OCI-LY3 (cell line): ENCODE data around the gene ZBTB9.

Source experiments
- H2AFZ ChIP-seq: fragments of 200-600, 300-600 bp; shearing (Covaris generic); 2 replicates; pipeline ENCODE4 v1.6.0; 2014; ENCODE audit warnings: antibody characterized with exemption, low read depth, low read length
- H3K27ac ChIP-seq: fragments of 200-600, 300-600 bp; sonication (generic); 2 replicates; pipeline ENCODE4 v1.5.1; 2014; ENCODE audit warnings: mild to moderate bottlenecking, low read length, moderate library complexity, mixed read lengths
- H3K27me3 ChIP-seq: fragments of 200-600, 300-600 bp; sonication (generic); 2 replicates; pipeline ENCODE4 v1.6.1; 2014; ENCODE audit warnings: low read depth, low read length, mixed read lengths
- H3K36me3 ChIP-seq: fragments of 200-600, 300-600 bp; sonication (generic); replicated peaks from 2 replicates; pipeline ENCODE3; 2014; ENCODE audit warnings: low read depth, low read length, mixed read lengths
- H3K4me1 ChIP-seq: fragments of 300-600, 200-600 bp; sonication (generic); 2 replicates; pipeline ENCODE4 v1.6.1; 2014; ENCODE audit warnings: low read length, mixed read lengths
- H3K4me2 ChIP-seq: fragments of 200-600, 300-600 bp; sonication (generic); 2 replicates; pipeline ENCODE4 v1.6.1; 2014; ENCODE audit warnings: low read length, mixed read lengths
- H3K4me3 ChIP-seq: fragments of 300-600, 200-600 bp; sonication (generic); 2 replicates; pipeline ENCODE4 v1.5.1; 2014; ENCODE audit warnings: antibody characterized with exemption, mild to moderate bottlenecking, low read length, moderate library complexity
- H3K79me2 ChIP-seq: fragments of 300-600, 200-600 bp; shearing (Covaris generic); 2 replicates; pipeline ENCODE4 v1.6.1; 2014; ENCODE audit warnings: mild to moderate bottlenecking, low read length, mixed read lengths
- H3K9ac ChIP-seq: fragments of 300-600, 200-600 bp; shearing (Covaris generic); 2 replicates; pipeline ENCODE4 v1.6.0; 2014; ENCODE audit warnings: mild to moderate bottlenecking, low read length, moderate library complexity
- H3K9me3 ChIP-seq: fragments of 200-600, 300-600 bp; shearing (Covaris generic); 2 replicates; pipeline ENCODE4 v1.6.1; 2014; ENCODE audit warnings: low read length, mixed read lengths; ENCODE audit not compliant: insufficient read depth
- H4K20me1 ChIP-seq: fragments of 200-600, 300-600 bp; sonication (generic); 2 replicates; pipeline ENCODE4 v1.6.1; 2016; ENCODE audit warnings: low read length, mixed read lengths; ENCODE audit not compliant: insufficient read depth
- CTCF ChIP-seq: fragments of 200-600, 300-600 bp; sonication (generic); IDR thresholded peaks from 2 replicates; pipeline ENCODE4 v1.5.1; 2014; ENCODE audit warnings: antibody characterized with exemption, low read length, low read depth
- EZH2phosphoT487 ChIP-seq: fragments of 200-600 bp; shearing (Covaris generic); IDR thresholded peaks from 2 replicates; pipeline ENCODE4 v1.6.1; 2018; ENCODE audit warnings: antibody characterized with exemption, mixed run types, low read depth

Gene ZBTB9

GRCh38 chr6:33443619-33444504, 10.5 kb upstream of the ZBTB9 start:
- Histone ChIP-seq H2AFZ (no peak overlapping the region), H3K4me3 (no peak overlapping the region), H4K20me1 (no peaks in the 10 kb centered on the region), H3K9ac (no peak overlapping the region), H3K27ac (no peak overlapping the region), H3K79me2 (no peaks in the 10 kb centered on the region), H3K9me3 (no peaks in the 10 kb centered on the region), H3K4me1 (no peaks in the 10 kb centered on the region), H3K4me2 (no peak overlapping the region), H3K36me3 (no peaks in the 10 kb centered on the region), H3K27me3 (no peaks in the 10 kb centered on the region)
- TF ChIP-seq CTCF: no peak
- no peak for TF ChIP-seq EZH2phosphoT487

- Histone ChIP-seq H3K4me3 (no peak overlapping the region), H4K20me1 (no peaks in the 10 kb centered on the region), H3K79me2 (no peaks in the 10 kb centered on the region), H2AFZ (no peak overlapping the region), H3K9me3 (no peaks in the 10 kb centered on the region), H3K27me3 (no peaks in the 10 kb centered on the region), H3K4me2 (no peak overlapping the region), H3K4me1 (no peaks in the 10 kb centered on the region), H3K27ac (no peak overlapping the region), H3K36me3 (no peaks in the 10 kb centered on the region), H3K9ac (no peak overlapping the region)
- no peak for TF ChIP-seq EZH2phosphoT487
- no peak for TF ChIP-seq CTCF
These were observed 9.2 kb upstream of the ZBTB9 start for GRCh38 chr6:33445119-33445603.

GRCh38 chr6:33446356-33446755, 8.0 kb upstream of the ZBTB9 start:
- Histone ChIP-seq H3K36me3 (no peaks in the 10 kb centered on the region), H3K4me2 (no peak overlapping the region), H3K27ac (no peak overlapping the region), H3K9ac (no peak overlapping the region), H3K4me3 (no peak overlapping the region), H3K27me3 (no peaks in the 10 kb centered on the region), H3K9me3 (no peaks in the 10 kb centered on the region), H4K20me1 (no peaks in the 10 kb centered on the region), H3K4me1 (no peaks in the 10 kb centered on the region), H2AFZ (no peak overlapping the region), H3K79me2 (no peaks in the 10 kb centered on the region)
- no peak for TF ChIP-seq CTCF
- no peak for TF ChIP-seq EZH2phosphoT487

GRCh38 chr6:33450434-33450833, 3.9 kb upstream of the ZBTB9 start:
- H3K79me2 ChIP-seq: peaks cover 17% of the 10 kb centered on the region
- H2AFZ ChIP-seq: no peak overlapping the region
- no peak overlapping the region for H3K4me2 ChIP-seq
- H4K20me1 ChIP-seq: no peaks in the 10 kb centered on the region
- H3K27me3 ChIP-seq: no peaks in the 10 kb centered on the region
- TF ChIP-seq CTCF (no peak), EZH2phosphoT487 (no peak)
- H3K27ac ChIP-seq: no peak overlapping the region
- H3K4me3 ChIP-seq: no peak overlapping the region
- no peaks in the 10 kb centered on the region for H3K36me3 ChIP-seq
- no peak overlapping the region for H3K9ac ChIP-seq
- peaks cover 6% of the 10 kb centered on the region; the same call in 1 of the 2 replicates for H3K4me1 ChIP-seq
- H3K9me3 ChIP-seq: no peaks in the 10 kb centered on the region
